ENCODE results near the gene GAS6. TPM values are rescaled to one million over a fixed set of nuclear protein-coding genes. Genes with fewer than 3 reads are reported as not detected.

Gene GAS6
- total RNA-seq, 1 donor from 2014 or later = 42.9 TPM

DNA sequence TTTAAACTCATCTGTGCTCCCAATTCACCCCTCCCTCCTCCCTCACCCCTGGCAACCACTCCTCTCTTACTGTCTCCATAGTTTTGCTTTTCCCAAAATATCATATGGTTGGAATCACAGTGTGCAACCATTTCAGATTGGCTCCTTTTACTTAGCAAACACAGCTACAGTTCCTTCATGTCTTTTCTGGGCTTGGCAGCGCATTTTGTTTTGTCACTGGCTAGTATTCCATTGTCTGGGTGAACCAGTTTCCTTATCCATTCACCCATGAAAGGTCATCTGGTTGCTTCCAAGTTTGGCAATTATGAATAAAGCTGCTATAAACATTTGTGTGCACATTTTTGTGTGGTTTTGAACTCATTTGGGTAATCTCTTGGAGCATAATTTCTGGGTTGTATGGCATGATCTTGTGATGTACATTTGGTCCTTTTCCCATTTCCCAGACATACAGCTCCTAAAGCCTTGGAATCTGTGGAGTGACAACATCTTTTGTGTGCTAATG lies 23.9 kb upstream of the GAS6 start:
- H3K9me3 Mint-ChIP-seq = peaks cover 4% of the 10 kb centered on the region
- no peaks in the 10 kb centered on the region for H3K27me3 Mint-ChIP-seq
- no peak for TF ChIP-seq CTCF (conservative IDR thresholded peaks at IDR 0.05)
- H3K4me1 Mint-ChIP-seq (ENCODE audit: unreplicated experiment) = peaks cover 4% of the 10 kb centered on the region
- no peak overlapping the region for H3K27ac Mint-ChIP-seq
- H3K4me3 Mint-ChIP-seq = no peak overlapping the region
- DNase-seq (ENCODE audit: extremely low spot score, unreplicated experiment) = no peak
- H3K36me3 Mint-ChIP-seq = no peaks in the 10 kb centered on the region

DNA sequence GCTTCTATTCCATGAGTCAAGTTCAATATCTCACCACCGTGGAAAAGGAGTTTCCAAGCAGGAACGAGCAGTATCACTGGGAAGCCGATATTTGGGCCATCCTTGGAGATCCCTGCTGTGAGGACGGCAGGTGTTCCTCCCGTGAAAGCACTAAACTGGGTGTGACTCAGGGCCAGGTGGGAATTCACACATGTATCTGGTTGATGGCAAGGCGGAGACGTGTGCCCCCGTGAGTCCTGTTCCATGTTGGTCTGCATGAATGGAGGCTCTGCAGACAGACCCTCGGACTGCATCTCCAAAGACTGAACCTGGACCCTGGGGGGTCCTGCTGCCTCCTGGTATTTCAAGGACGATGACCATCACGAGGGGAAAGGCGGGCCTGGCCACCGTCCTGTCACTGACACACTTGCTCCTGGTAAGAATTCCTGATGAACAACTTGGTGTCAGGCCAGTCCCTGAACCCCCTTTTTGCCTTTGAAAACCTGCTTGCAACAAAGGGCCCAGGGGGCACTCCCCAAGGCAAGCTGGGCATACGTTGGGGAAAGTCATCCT lies 22.8 kb upstream of the GAS6 start:
- DNase-seq (ENCODE audit: extremely low spot score, unreplicated experiment) = no peak
- Mint-ChIP-seq H3K4me3 (no peak overlapping the region), H3K27ac (no peak overlapping the region), H3K27me3 (no peaks in the 10 kb centered on the region), H3K4me1 (ENCODE audit: unreplicated experiment) (peaks cover 13% of the 10 kb centered on the region), H3K9me3 (no peaks in the 10 kb centered on the region), H3K36me3 (no peaks in the 10 kb centered on the region)
- TF ChIP-seq CTCF (conservative IDR thresholded peaks at IDR 0.05) = no peak

GRCh38 chr13:113884821-113885220 lies 20.9 kb upstream of the GAS6 start:
- Mint-ChIP-seq H3K4me1 (ENCODE audit: unreplicated experiment) (peaks cover 13% of the 10 kb centered on the region), H3K9me3 (no peaks in the 10 kb centered on the region), H3K27me3 (no peaks in the 10 kb centered on the region), H3K36me3 (no peaks in the 10 kb centered on the region), H3K4me3 (no peak overlapping the region), H3K27ac (no peak overlapping the region)
- no peak for TF ChIP-seq CTCF (conservative IDR thresholded peaks at IDR 0.05)
- no peak for DNase-seq (ENCODE audit: extremely low spot score, unreplicated experiment)

DNA sequence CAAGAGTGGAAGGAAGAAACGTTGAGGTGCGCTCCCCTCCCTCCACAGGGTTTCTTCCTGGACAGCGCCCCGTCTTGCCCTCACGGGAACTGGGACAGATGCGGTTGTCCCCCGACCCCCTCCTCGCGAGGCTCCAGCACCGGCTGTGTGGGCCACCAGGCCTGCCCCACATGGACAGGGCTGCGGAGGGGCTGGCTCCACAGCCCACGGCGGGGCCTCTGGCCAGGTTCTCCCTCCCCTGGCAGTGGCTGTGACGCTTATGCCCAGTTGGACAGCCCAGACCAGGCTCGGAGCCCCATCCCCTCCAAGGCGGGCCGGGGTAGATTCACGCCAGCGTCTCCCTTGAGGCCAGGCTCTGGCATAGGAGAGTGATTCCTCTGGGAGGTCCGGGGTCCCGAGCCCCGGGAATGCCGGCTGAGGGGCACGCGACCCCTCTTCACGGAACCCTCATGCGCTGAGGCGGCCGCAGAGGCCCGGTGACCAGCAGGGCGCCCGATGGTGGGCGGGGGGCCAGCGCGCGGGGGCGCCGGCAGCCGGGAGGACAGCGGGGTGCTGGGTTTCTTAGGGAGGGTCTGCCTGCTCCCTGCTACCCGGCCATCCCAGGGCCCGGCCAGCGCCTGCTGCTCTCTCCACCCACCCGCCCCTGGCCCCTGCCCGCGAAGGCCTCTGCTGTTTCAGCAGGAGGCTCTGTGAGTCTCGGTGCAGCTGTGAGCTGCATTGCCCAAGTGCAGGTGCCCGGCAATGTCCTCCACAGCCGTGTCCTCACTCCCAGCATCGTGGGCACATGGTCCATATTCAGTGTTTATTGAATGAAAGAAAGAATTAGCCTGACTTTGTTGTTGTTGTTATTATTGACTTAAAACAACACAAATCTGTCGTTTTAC lies 20.3 kb upstream of the GAS6 start:
- Mint-ChIP-seq H3K36me3 (no peaks in the 10 kb centered on the region), H3K4me1 (ENCODE audit: unreplicated experiment) (peaks cover 13% of the 10 kb centered on the region), H3K9me3 (no peaks in the 10 kb centered on the region), H3K27ac (no peak overlapping the region), H3K4me3 (no peak overlapping the region), H3K27me3 (no peaks in the 10 kb centered on the region)
- no peak for TF ChIP-seq CTCF (conservative IDR thresholded peaks at IDR 0.05)
- no peak for DNase-seq (ENCODE audit: extremely low spot score, unreplicated experiment)

GRCh38 chr13:113883314-113883811 lies 19.5 kb upstream of the GAS6 start:
- H3K27ac Mint-ChIP-seq = no peak overlapping the region
- no peak for TF ChIP-seq CTCF (conservative IDR thresholded peaks at IDR 0.05)
- no peaks in the 10 kb centered on the region for H3K27me3 Mint-ChIP-seq
- no peaks in the 10 kb centered on the region for H3K36me3 Mint-ChIP-seq
- no peaks in the 10 kb centered on the region for H3K9me3 Mint-ChIP-seq
- peaks cover 13% of the 10 kb centered on the region for H3K4me1 Mint-ChIP-seq (ENCODE audit: unreplicated experiment)
- no peak overlapping the region for H3K4me3 Mint-ChIP-seq
- peak; percentile 60 for DNase-seq (ENCODE audit: extremely low spot score, unreplicated experiment)

Data from type B pancreatic cell (in vitro differentiated cells).